ENCODE results near the gene NUP43.
"Not testable (repeated sequence)": the region's sequence is repeated elsewhere in the genome, so short reads cannot be mapped to it uniquely, and the experiment has no call there.

NUP43 gene

GRCh38 chr6:149711711-149712110 is 34.6 kb downstream of the NUP43 start:
- Histone ChIP-seq H3K4me3 (no peak overlapping the region), H3K27ac (no peak overlapping the region)

GRCh38 chr6:149701714-149702113 is 44.6 kb downstream of the NUP43 start:
- no peak overlapping the region for H3K4me3 ChIP-seq
- peak overlapping the region in 2 of 21 experiments; percentile 1 to 26 for H3K27ac ChIP-seq

DNA sequence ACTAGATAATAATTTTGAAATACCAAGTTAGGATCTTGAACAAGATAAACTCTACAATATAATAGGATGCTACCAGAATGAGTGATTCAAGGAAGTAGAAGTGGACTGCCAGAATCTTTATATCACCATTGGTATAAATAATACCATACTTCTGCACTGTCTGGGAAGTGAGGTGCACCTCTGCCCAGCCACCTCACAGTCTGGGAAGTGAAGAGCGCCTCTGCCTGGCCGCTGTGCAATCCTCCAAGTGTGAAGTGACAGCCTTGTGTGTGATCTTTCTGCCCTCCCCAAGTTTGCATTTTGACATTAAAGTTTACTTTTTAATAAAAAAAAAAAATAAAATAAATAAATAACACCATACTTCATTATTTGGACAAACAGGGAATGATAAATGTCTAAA is 47.2 kb downstream of the NUP43 start:
- Histone ChIP-seq H3K4me3 (no peak overlapping the region), H3K27ac (no peak overlapping the region)

GRCh38 chr6:149698175-149698574 is 48.2 kb downstream of the NUP43 start:
- Histone ChIP-seq H3K27ac (no peak overlapping the region), H3K4me3 (no peak overlapping the region)

GRCh38 chr6:149696901-149697300 is 49.4 kb downstream of the NUP43 start:
- H3K4me3 ChIP-seq: no peak overlapping the region
- no peak overlapping the region for H3K27ac ChIP-seq

DNA sequence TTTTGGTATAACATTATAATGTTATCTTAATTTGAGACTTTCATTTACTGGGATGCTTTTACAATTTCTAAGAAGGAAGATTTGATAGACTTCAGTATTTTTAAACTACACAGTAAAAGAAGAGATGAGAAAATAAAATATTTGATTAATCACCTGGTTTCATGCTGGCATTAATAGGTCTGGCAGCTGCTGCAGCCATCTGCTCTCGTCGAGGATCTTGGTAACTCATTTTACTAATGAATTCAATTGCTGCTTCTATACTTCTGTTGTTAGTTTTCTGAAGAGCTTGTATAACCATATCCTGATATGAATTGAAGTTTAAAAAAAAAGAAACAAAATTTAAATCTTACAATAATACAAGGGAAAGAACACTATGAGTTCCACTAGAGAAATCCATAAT is 51.4 kb downstream of the NUP43 start:
- H3K27ac ChIP-seq: no peak overlapping the region
- no peak overlapping the region for H3K4me3 ChIP-seq

DNA sequence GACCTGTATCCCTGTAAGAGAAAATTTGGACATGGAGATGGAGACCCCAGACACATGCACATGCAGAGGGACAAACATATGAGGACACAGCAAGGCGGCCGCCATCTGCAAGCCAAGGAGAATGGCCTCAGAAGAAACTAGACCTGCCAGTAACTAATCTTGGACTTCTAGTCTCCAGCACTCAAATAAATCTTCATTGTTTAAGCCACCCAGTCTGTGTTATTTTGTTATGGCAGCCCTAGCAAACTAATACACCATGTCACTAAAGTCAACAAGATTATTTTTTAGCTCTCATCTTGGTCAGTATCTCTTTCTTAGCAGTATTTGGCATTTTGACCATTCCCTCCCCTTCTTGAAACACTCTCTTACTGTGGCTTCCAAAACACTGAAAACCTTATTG is 55.1 kb downstream of the NUP43 start:
- no peak overlapping the region for H3K27ac ChIP-seq
- no peak overlapping the region for H3K4me3 ChIP-seq

DNA sequence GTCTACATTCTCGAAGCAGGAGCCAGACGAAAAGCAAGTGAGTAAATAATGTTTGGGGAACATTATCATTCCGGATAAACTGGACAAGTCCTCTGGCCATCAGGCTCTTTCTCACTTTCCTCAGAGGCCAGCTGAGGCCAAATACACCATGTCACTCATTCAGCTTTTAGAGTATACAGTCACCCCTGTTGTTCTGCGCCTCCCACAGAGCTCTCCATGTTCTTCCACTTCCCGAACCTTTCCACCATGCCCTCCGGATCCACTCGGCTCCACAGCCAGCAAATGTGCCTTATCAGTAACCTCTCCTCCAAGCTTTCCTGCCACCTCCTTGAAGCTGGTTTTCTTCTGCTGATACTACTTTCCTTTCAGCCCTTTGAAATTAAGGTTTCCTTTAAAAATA is 60.1 kb downstream of the NUP43 start:
- H3K4me3 ChIP-seq: no peak overlapping the region
- no peak overlapping the region for H3K27ac ChIP-seq

DNA sequence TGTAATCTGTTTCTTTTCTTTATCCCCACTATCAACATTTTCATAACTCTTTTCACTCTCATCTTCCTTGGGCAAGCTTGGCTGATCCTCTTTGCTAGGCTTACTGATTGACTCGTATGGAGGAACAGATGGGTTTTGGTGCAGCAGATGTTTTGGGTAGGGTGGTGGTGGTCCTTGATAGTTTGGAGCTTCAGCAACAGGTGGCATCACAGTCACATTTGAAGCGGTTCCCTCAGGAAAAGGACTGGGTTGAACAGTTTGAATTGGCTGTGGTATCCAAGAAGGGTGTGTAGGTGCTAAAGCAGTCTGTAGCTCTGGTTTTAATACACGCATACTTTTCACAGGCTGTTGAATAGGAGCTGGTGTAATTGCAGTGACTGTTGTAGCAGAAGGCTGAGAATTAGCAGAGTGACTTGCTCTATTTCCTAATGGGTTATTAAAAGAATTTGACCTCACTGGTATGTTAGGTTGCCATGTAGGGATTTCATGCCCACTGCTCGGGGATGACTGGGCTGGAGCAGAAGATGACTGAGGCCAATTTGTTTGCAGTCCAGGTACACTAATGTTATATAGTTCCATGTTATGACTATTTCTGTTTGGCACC is 63.0 kb downstream of the NUP43 start:
- Histone ChIP-seq H3K27ac (no peak overlapping the region), H3K4me3 (no peak overlapping the region)

DNA sequence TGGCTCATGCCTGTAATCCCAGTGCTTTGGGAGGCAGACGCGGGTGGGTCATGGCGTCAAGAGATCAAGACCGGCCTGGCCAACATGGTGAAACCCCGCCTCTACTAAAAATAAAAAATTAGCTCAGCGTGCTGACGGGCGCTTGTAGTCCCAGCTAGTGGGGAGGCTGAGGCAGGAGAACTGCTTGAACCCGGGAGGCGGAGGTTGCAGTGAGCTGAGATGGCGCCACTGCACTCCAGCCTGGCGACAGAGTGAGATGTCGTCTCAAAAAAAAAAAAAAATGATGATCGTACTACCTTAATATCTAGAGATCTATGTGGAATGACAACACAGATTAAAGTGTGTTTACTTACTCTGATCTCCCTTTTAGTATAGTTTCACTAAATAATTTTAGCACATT is 64.5 kb downstream of the NUP43 start:
- H3K27ac ChIP-seq: not testable (repeated sequence)

DNA sequence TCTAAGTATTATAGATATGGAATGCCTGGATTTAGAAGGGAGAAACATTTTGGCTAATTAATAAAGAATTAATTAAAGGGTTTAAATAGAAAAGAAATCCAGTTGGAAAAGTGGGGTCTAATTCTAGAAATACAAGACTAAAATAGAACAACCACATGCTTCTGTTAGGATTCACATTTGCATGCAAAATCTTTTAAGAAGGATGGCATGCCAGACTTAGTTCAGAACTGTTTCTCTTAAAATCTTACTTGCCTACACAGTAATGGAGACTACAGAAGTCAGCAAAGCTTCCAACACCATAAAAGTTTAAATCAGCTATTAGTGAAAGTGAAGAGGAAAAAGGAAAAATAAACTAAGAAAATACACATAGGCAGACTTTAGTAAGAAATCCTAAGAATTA is 65.1 kb downstream of the NUP43 start:
- H3K4me3 ChIP-seq: no peak overlapping the region
- no peak overlapping the region for H3K27ac ChIP-seq

More for the DNA sequence above, 64.5 kb downstream of the NUP43 start:
- not testable (repeated sequence) for H3K4me3 ChIP-seq

- H3K4me3 ChIP-seq: no peak overlapping the region
- H3K27ac ChIP-seq: no peak overlapping the region
Measured at GRCh38 chr6:149680503-149680902, 65.8 kb downstream of the NUP43 start.

Measured in skin epidermis (tissue), 12 donors.